DMS153 (cell line): ENCODE measurements around the gene CORO2A.
"Not testable (repeated sequence)": the region's sequence is repeated elsewhere in the genome, so short reads cannot be mapped to it uniquely, and the experiment has no call there.

Source experiments
- DNase-seq: peaks from one replicate; lab custom pipeline; 2025; lab: John Stamatoyannopoulos, UW

Gene CORO2A

DNA sequence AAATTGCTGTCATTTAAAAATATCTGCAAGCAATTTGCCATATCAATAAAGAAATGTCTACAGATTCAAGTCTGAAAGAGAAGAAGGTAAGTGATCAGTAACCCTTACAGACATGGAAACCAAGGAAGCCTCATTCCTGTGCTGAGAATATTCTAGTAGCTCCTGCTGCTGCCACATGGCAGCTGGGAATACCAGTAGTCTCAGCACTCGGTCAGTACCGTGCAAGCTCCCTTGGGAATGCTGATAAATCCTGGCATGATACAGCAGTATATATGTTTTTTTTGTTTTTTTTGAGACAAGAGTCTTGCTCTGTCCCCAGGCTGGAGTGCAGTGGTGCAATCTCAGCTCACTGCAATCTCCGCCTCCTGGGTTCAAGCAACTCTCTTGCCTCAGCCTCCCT is 108.0 kb downstream of the CORO2A start:
- no peak for DNase-seq

DNA sequence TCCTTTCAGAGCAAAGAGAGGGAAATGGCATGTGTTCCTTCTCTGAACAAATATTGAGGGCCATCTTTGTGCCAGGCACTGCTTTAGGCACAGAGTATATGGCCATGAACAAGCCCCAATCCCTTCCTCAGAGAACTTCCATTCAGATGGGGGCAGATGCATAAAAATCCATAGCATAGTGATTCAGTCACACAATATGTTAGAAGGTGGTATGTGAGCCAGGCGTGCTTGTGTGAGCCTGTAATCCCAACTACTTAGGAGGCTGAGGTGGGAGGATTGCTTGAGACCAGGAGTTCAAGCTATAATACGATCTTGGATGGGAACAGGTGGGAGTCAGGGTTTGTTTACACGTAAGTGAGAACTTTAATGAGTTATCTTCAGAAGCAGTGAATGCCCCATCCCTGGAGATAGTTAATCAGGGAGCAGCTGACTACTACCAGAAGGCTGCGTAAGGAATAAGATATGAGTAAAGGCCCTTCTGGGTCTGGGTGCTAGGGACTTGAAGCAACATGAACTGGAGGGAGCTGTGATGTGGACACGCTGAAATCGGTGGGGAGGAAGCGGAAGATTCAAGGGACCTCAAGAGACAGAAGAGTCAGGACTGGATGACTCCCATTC is 108.8 kb downstream of the CORO2A start:
- no peak for DNase-seq

DNA sequence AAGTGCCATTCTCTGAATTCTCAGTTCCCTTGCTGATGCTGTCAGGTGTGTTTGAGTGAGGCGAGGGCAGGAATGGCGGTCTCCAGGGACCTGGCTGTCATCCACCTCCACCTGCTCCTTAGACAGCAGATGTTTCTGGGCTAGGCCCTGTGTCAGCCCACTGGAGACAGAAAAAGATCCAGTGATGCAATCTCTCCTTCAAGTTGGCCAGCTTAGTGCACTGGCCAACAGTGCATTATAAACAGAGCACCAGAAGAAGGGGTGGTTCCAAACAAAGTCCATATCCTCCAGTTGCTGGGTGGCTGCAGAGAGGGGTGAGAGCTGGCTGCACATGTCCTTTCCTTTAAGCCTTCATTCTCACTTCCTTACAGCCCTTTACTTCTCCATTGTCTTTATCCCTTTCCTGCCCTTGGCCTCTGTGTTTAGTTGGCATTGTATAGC is 109.4 kb downstream of the CORO2A start:
- DNase-seq: no peak

DNA sequence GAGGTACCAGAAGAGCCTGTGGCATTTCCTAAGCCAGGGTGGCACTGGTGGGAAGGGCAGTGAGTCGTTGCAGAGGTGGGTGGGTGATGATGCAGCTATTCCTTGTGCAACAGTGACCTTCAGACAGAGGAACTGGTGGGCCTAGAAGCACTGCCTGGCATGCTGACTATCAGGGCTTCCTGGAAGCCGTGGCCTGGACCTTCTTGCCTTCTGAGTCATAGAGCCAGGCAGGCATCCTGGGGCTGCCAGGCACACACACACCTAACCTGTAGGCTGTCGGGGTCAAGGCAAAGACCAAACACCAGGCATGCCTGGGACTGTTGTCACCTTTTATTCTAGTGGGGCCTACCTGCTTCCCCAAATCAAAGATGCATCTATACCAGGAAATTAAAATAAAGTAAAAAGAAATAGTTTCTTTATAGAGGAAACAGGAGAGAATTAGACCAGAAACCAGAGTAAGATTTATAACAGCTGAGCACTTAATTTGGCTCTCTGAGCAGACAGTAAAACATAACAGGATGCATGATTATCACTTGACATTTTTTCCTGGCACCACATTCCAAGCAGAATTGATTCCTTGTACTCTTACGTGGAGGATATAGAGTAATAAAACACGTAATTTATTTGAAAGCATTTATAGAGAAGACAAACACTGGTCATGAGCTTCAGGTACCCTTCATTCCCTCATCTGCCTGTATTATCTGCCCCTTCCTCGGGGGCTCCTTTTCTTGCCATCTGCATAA is 110.8 kb downstream of the CORO2A start:
- no peak for DNase-seq

DNA sequence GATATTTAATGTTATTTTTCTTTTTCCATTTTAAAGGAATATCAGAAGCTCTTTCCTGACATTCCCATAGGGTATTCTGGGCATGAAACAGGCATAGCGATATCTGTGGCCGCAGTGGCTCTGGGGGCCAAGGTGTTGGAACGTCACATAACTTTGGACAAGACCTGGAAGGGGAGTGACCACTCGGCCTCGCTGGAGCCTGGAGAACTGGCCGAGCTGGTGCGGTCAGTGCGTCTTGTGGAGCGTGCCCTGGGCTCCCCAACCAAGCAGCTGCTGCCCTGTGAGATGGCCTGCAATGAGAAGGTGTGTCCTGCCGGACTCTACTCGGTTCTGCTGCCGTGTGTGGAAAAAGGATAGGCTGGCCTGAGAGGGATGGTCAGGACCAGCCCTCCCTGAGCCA is 111.7 kb downstream of the CORO2A start:
- DNase-seq: no peak

DNA sequence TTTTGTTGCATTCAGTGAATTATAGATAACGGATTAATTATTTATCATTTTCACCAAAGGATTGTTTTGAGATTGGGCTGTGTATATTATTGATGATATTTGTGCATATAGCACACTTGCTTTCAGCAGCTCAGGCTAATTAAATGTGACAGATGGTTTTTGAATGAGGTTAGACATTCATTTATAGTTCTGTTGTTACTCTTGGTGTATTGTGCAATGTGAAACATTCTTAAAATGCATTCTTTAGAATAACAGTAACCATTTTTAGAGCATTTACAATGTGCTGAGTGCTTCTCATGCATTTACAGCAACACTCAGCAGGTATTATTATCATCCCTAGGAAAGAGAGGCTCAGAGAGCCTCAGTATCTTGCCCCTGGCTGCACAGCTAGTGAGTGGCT is 112.1 kb downstream of the CORO2A start:
- no peak for DNase-seq

DNA sequence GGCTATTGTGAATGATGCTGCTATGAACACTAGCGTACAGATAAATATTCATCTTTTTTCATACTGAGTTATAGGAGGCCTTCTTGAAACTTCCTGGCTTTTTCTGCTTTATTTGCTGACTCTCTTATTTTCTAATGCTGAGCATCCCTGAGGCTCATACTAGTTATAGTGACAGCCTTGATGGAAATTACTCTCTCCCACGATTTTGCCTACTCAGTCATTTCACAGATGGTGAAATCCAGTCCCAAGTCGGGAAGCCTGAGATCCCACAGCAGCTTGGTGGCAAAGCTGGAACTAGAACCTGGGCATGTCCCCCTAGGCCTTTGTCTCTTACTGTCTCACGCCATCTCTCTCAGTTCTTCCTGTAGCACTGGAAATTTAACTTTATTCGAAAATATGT is 113.5 kb downstream of the CORO2A start:
- DNase-seq: no peak

DNA sequence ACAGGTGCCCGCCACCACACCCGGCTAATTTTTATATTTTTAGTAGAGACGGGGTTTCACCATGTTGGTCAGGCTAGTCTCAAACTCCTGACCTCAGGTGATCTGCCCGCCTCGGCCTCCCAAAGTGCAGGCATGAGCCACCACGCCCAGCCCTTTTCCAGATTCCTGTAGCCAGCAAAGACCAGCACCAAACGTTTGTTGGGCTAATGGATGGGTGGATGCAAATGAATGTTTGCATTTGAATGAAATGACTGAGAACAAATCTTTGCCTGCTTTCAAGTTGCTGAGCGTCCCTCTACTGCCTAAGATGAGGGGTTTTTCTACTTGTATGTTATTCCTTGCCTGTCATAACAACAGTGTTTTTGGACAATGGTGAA is 115.9 kb downstream of the CORO2A start:
- not testable (repeated sequence) for DNase-seq

DNA sequence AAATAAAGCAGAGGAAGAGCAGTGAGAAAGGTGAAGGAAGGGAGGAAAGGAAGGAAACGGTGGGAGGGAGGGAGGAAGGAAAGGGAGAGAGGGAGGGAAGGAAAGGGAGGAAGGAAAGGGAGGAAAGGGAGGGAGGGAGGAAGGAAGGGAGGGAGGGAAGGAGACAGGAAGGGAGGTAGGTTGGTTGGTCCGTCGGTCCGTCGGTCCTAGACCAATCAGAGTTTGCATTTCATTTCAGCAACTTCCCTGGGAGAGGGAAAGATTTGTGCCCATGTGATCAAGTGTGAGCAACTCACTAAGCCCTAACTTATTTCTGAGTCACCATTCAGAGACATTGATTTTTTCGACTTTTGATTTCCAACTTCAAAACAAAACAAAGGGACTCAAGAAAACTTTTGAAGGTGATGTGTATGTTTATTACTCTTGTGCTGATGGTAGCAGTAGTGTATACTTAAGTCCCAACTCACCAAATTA is 117.1 kb downstream of the CORO2A start:
- no peak for DNase-seq

DNA sequence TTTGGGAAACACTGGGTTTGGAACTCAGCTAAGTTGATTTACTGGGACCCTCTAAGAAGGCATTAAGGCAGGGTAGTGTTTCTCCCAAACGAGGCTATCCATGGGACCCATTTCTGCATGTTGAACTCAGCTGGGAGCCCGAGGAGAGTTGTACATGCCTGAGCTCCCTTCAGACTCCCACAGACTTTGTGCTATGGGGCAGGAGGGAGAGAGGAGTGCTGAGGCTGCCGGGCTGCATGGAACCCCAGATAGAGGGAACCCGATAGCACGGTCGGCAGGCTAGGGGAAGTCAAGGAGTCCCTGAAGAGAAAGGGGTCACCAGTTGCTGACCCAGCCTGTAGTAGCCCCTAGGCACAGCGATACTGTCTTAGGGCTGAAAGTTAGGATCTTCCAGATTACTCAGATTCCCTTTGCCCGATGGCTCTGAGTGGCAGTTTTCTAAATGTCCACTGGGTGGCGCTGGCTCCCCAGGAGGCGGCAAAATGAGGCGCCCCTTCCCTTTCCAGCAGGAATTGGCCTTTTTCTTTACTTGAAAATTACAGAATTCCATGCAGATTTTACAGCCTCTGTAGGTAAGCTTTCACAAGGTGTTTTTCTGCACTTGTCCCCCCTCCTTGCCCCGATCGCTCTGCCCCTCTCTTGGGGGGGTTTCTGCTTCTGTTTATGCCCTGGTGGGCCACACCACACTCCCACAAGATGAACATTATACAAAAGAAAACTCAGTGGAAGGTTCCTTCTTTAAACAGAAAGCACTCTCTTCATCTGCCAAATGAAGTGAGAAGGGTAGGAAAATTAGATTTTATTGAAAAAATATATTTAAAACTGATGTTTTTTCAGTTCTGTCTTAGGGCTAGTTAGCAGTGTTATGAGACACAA is 118.1 kb downstream of the CORO2A start:
- DNase-seq: no peak

DNA sequence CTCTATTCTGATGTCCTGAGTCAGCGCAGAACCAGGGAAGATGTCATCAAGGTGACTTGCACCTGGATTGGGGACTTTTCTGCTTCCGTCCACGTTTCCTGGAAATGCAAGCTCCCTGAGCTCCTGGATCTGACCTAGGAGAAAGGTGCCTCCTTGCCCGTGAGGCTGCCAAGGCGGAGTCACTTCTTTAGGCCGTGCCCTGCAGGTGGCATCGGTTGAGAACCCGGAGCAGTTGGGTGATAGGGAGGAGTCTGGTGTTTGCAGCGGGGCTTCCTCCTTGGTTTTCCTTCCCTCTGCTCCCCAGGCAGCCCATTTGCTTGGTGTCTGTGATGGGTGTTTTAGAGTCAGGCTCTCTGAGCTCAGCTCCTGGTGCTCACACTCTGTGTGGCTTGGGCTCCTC is 120.7 kb downstream of the CORO2A start:
- no peak for DNase-seq
